Endodermal cell (in vitro differentiated cells): ENCODE measurements around the gene APOL3. TPM values are rescaled to one million over a fixed set of nuclear protein-coding genes. Genes with fewer than 3 reads are reported as not detected.
"Not testable (repeated sequence)": the region's sequence is repeated elsewhere in the genome, so short reads cannot be mapped to it uniquely, and the experiment has no call there.

ENCODE experiments used
- DNase-seq: peaks from one replicate; pipeline ENCODE4 v3.0.0-alpha.2; 2017
- H3K27ac ChIP-seq: 2 replicates; pipeline ENCODE4 v1.5.1; 2013; ENCODE audit warnings: mild to moderate bottlenecking, low read depth, low read length, moderate library complexity
- H3K27me3 ChIP-seq: 2 replicates; pipeline ENCODE4 v1.6.1; 2013; ENCODE audit warnings: mild to moderate bottlenecking, low read length, moderate library complexity; ENCODE audit not compliant: insufficient read depth, control insufficient read depth, poor library complexity, severe bottlenecking
- H3K36me3 ChIP-seq: 2 replicates; pipeline ENCODE4 v1.7.0; 2013; ENCODE audit warnings: mild to moderate bottlenecking, low read length, moderate library complexity; ENCODE audit not compliant: control insufficient read depth, insufficient read depth
- H3K4me1 ChIP-seq: one replicate; pipeline ENCODE4 v1.7.0; 2013; ENCODE audit warnings: low read length; ENCODE audit not compliant: control insufficient read depth, insufficient read depth
- H3K4me3 ChIP-seq: 2 replicates; pipeline ENCODE4 v1.5.1; 2013; ENCODE audit warnings: mild to moderate bottlenecking, low read length, moderate library complexity
- H3K9ac ChIP-seq: 2 replicates; pipeline ENCODE4 v1.6.1; 2013; ENCODE audit warnings: mild to moderate bottlenecking, low read length, moderate library complexity; ENCODE audit not compliant: poor library complexity, severe bottlenecking; ENCODE audit errors: extremely low read depth
- H3K9me3 ChIP-seq: 2 replicates; pipeline ENCODE4 v1.6.1; 2013; ENCODE audit warnings: mild to moderate bottlenecking, low read length, moderate library complexity; ENCODE audit not compliant: control insufficient read depth
- H3K27ac Mint-ChIP-seq: 2 replicates; pipeline ENCODE4 v1.8.0; 2020; ENCODE audit warnings: mixed read lengths
- H3K27me3 Mint-ChIP-seq: 2 replicates; pipeline ENCODE4 v1.8.0; 2021; ENCODE audit warnings: mild to moderate bottlenecking, mixed read lengths; ENCODE audit not compliant: insufficient read depth
- H3K36me3 Mint-ChIP-seq: 2 replicates; pipeline ENCODE4 v1.8.0; 2020; ENCODE audit warnings: low read depth, mixed read lengths
- H3K4me1 Mint-ChIP-seq: 2 replicates; pipeline ENCODE4 v1.8.0; 2020; ENCODE audit warnings: mixed read lengths
- H3K4me3 Mint-ChIP-seq: 2 replicates; pipeline ENCODE4 v1.8.0; 2020; ENCODE audit warnings: mild to moderate bottlenecking, moderate library complexity, mixed read lengths
- H3K9me3 Mint-ChIP-seq: 2 replicates; pipeline ENCODE4 v1.8.0; 2020; ENCODE audit warnings: mild to moderate bottlenecking, mixed read lengths
- WGBS, 2 experiments: methylation state at CpG; one replicate each; pipeline versions ENCODE4 v1.1.5 to v1.1.7; 2013; ENCODE audit warnings: missing lambda C conversion rate in 2 of 2, mixed read lengths in 1 of 2; ENCODE audit not compliant: insufficient coverage in 1 of 2, insufficient read length in 1 of 2; 5-methylcytosine and 5-hydroxymethylcytosine counted together
- total RNA-seq, 2 donors: library from RNA; stranded (reverse); fragmentation: NEBNext Ultra II Directional in 1 of 2; extraction: Animal tissue kit (Norgen Biotek cat#: 25700) in 1 of 2; gene quantifications; 2 replicates in 1 of 2; 3 replicates in 1 of 2; pipeline ENCODE4 v1.2.1, GENCODE V29; 2021
- TF ChIP-seq, protein P1 (sequence below): fragments of 200-600 bp; sonication (generic); conservative IDR thresholded peaks from 2 replicates; pipeline ENCODE4 v1.5.0; 2021; ENCODE audit warnings: antibody characterized with exemption, mild to moderate bottlenecking

Gene APOL3
- total RNA-seq, 2 donors from 2014 or later, result 0.46 to 1.1 TPM

DNA sequence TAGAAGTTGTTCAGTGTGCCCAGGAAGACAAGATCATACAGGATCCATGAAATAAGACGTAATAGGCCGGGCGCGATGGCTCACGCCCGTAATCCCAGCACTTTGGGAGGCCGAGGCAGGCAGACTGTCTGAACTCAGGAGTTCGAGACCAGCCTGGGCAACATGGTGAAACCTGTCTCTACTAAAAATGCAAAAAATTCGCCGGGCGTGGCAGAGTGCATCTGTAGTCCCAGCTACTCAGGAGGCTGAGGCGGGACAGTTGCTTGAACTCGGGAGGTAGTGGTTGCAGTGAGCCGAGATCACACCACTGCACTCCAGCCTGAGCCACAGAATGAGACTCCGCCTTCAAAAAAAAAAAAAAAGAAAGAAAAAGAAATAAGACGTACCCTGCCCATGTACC, 56.7 kb downstream of the APOL3 start:
- no peaks in the 10 kb centered on the region for H3K36me3 ChIP-seq
- H3K27me3 Mint-ChIP-seq, result peaks cover 4% of the 10 kb centered on the region
- no peaks in the 10 kb centered on the region for H3K27me3 ChIP-seq
- peaks cover 4% of the 10 kb centered on the region for H3K9me3 ChIP-seq
- H3K4me3 ChIP-seq, result no peak overlapping the region
- H3K27ac ChIP-seq, result no peak overlapping the region
- DNase-seq, result no peak
- H3K9me3 Mint-ChIP-seq, result peaks cover 12% of the 10 kb centered on the region
- H3K4me1 ChIP-seq, result no peaks in the 10 kb centered on the region
- H3K4me3 Mint-ChIP-seq, result no peak overlapping the region
- H3K36me3 Mint-ChIP-seq, result no peaks in the 10 kb centered on the region
- TF ChIP-seq, protein P1, sequence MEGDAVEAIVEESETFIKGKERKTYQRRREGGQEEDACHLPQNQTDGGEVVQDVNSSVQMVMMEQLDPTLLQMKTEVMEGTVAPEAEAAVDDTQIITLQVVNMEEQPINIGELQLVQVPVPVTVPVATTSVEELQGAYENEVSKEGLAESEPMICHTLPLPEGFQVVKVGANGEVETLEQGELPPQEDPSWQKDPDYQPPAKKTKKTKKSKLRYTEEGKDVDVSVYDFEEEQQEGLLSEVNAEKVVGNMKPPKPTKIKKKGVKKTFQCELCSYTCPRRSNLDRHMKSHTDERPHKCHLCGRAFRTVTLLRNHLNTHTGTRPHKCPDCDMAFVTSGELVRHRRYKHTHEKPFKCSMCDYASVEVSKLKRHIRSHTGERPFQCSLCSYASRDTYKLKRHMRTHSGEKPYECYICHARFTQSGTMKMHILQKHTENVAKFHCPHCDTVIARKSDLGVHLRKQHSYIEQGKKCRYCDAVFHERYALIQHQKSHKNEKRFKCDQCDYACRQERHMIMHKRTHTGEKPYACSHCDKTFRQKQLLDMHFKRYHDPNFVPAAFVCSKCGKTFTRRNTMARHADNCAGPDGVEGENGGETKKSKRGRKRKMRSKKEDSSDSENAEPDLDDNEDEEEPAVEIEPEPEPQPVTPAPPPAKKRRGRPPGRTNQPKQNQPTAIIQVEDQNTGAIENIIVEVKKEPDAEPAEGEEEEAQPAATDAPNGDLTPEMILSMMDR, result no peak
- no peak overlapping the region for H3K9ac ChIP-seq
- WGBS, 2 experiments, result 86 to 90% methylated on average over 14 to 16 of the region's 16 CpGs
- no peaks in the 10 kb centered on the region for H3K4me1 Mint-ChIP-seq
- H3K27ac Mint-ChIP-seq, result no peak overlapping the region

DNA sequence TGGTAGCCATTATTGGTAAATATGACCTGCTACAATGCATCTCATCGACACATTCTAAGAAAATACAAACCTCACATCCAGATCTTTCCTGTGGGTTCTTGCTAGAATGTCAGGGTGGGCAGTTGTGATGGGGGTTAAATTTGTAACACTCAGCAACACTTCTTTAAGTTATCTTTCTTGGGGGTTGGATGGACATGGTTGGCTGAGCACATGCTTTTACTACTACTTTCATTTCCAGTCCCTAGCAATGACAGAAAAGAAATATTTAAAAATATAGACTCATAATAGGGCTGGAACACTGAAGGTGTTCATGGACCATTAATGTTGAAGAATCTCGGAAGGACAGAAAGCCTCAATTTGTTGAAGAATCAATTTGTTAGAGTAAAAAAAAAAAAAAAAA, 57.6 kb downstream of the APOL3 start:
- 74% methylated on average over 1 of the region's 2 CpGs; no CpG with 5 or more reads in 1 of the 2 experiments for WGBS, 2 experiments
- Mint-ChIP-seq H3K27me3 (no peaks in the 10 kb centered on the region), H3K36me3 (no peaks in the 10 kb centered on the region), H3K27ac (no peak overlapping the region), H3K4me1 (no peaks in the 10 kb centered on the region), H3K4me3 (no peak overlapping the region), H3K9me3 (peaks cover 12% of the 10 kb centered on the region)
- Histone ChIP-seq H3K36me3 (no peaks in the 10 kb centered on the region), H3K9ac (no peak overlapping the region), H3K27ac (no peak overlapping the region), H3K9me3 (peaks cover 4% of the 10 kb centered on the region), H3K4me3 (no peak overlapping the region), H3K27me3 (no peaks in the 10 kb centered on the region), H3K4me1 (no peaks in the 10 kb centered on the region)
- TF ChIP-seq, protein P1, result no peak
- DNase-seq, result no peak

DNA sequence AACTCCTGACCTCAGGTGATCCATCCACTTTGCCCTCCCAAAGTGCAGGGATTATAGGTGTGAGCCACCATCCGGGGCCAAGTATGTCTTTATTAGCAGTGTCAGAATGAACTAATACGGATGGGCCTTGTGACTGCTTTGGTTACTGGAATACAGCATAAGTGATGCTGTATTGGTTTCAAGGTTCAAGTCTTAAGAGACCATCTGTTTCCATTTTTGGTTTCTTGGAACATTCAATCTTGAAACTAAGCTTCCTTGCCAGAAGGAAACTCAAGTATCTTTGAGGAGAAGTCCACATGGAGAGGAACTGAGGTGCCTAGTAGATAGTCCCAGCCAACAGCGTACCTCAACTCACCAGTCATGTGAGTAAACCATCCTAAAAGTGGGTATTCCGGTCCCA, 58.8 kb downstream of the APOL3 start:
- H3K27ac ChIP-seq, result no peak overlapping the region
- no peak overlapping the region for H3K4me3 ChIP-seq
- Mint-ChIP-seq H3K27ac (no peak overlapping the region), H3K9me3 (peaks cover 12% of the 10 kb centered on the region), H3K27me3 (no peaks in the 10 kb centered on the region), H3K36me3 (no peaks in the 10 kb centered on the region), H3K4me1 (no peaks in the 10 kb centered on the region), H3K4me3 (no peak overlapping the region)
- TF ChIP-seq, protein P1, result no peak
- DNase-seq, result no peak
- no peaks in the 10 kb centered on the region for H3K36me3 ChIP-seq
- no peaks in the 10 kb centered on the region for H3K27me3 ChIP-seq
- H3K4me1 ChIP-seq, result no peaks in the 10 kb centered on the region
- WGBS, 2 experiments, result 93 to 96% methylated on average over 4 of the region's 4 CpGs
- H3K9me3 ChIP-seq, result peaks cover 4% of the 10 kb centered on the region
- no peak overlapping the region for H3K9ac ChIP-seq

DNA sequence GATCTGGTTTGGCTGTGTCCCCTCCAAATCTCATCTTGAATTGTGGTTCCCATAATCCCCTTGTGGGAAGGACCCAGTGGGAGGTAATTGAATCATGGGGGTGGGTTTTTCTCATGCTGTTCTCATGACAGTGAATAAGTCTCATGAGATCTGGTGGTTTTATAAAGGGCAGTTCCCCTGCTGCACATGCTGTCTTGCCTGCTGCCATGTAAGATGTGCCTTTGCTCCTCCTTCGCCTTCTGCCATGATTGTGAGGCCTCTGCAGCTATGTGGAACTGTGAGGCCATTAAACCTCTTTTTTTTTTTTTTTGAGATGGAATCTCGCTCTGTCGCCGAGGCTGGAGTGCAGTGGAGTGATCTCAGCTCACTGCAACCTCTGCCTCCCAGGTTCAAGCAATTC, 59.6 kb downstream of the APOL3 start:
- not testable (repeated sequence) for H3K27me3 Mint-ChIP-seq, H3K27ac Mint-ChIP-seq, H3K4me3 ChIP-seq, DNase-seq, H3K9me3 ChIP-seq, H3K4me1 Mint-ChIP-seq, H3K27me3 ChIP-seq, H3K4me3 Mint-ChIP-seq, H3K4me1 ChIP-seq, H3K36me3 ChIP-seq, H3K27ac ChIP-seq, H3K9ac ChIP-seq, H3K36me3 Mint-ChIP-seq
- H3K9me3 Mint-ChIP-seq, result peaks cover 12% of the 10 kb centered on the region
- 95 to 100% methylated on average over 3 to 4 of the region's 4 CpGs for WGBS, 2 experiments
